Epithelial cell of esophagus (primary cell): ENCODE data around the gene LRRC17.

Source experiments
- DNase-seq: peaks from one replicate; pipeline ENCODE4 v3.0.0; 2010; ENCODE audit warnings: low read depth
- H3K4me3 ChIP-seq: 2 replicates; pipeline ENCODE4 v1.5.1; 2011; ENCODE audit warnings: mild to moderate bottlenecking, low read length, control low read depth
- CTCF ChIP-seq: IDR thresholded peaks from 2 replicates; pipeline ENCODE4 v1.5.1; 2011; ENCODE audit warnings: low read depth, mild to moderate bottlenecking, low read length, control low read depth, inconsistent platforms; ENCODE audit not compliant: insufficient read depth; ENCODE audit errors: missing control alignments

Gene LRRC17

DNA sequence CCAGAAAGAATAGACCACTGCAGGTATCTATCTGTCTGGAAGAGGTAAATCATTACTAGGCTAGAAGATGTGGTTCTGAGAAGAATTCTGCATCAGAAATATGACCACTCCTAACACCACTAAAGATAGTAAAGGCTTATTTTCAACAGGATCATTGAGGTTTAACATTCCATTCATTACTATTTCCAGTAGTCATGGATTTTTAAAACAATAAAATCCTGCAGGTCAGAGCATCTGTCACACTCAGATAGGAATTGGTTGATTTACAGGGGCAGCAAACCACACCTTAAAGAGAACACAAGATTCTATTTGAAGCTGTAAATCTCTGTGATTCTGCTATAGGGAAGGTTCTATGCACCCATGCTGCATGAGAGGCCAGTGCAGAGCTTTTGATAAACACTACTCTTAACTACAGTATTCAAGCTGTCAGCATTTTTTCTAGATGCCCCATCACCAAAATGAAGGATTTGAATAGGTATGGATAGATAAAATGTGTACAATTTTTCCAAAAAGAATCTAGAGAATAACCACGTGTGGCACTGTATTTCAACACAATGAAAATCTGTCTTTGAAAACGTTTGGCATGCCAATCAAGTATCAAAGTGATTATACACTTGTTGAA lies 14.6 kb downstream of the LRRC17 start:
- TF ChIP-seq CTCF: no peak
- DNase-seq: no peak
- no peak overlapping the region for H3K4me3 ChIP-seq

- no peak for TF ChIP-seq CTCF
- H3K4me3 ChIP-seq: no peak overlapping the region
- no peak for DNase-seq
These were observed 19.0 kb downstream of the LRRC17 start for GRCh38 chr7:102931757-102932156.

GRCh38 chr7:102933763-102934162 lies 21.0 kb downstream of the LRRC17 start:
- no peak overlapping the region for H3K4me3 ChIP-seq
- no peak for TF ChIP-seq CTCF
- DNase-seq: peak; percentile 88

DNA sequence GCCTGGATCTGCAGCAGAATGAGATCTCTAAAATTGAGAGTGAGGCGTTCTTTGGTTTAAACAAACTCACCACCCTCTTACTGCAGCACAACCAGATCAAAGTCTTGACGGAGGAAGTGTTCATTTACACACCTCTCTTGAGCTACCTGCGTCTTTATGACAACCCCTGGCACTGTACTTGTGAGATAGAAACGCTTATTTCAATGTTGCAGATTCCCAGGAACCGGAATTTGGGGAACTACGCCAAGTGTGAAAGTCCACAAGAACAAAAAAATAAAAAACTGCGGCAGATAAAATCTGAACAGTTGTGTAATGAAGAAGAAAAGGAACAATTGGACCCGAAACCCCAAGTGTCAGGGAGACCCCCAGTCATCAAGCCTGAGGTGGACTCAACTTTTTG lies 21.4 kb downstream of the LRRC17 start:
- TF ChIP-seq CTCF: no peak
- DNase-seq: no peak
- no peak overlapping the region for H3K4me3 ChIP-seq

DNA sequence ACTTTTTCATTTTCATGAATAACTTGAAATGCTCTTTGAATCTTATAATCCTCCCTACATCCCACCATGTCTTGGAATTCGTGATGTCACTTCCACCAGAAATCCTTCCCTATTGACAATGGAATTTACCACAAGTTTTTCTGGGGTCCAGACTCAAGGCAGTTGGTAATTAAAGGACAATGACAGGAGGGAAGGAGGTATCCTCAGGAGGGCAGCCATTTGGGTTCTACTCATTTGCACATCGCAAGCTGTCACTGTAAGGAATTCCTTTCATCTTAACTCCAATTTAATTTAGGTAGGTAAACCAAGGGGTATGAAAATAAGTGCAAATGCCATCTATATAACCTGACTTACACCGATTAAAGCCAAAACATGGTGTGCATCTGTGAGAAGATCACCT lies 21.9 kb downstream of the LRRC17 start:
- no peak overlapping the region for H3K4me3 ChIP-seq
- DNase-seq: no peak
- no peak for TF ChIP-seq CTCF

GRCh38 chr7:102935450-102936115 lies 22.8 kb downstream of the LRRC17 start:
- no peak overlapping the region for H3K4me3 ChIP-seq
- TF ChIP-seq CTCF: no peak
- DNase-seq: no peak

DNA sequence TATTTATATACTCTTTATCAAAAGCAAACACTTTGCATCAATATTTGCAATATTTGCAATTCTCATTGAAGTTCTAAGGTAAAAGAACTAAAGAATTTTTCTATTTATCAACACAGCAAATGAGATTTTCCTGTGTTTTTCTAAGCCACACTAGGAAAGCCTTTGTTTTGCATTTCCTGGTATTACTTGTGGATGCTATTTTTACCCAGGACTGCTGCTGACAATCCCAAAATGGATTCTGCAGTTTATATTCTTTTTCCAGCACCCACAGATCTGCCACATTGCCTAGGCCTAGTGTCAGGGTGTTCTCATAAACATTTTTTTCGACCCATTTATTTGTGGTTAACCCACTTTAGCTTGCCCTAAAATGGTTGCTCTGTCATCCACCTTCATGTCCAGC lies 25.9 kb downstream of the LRRC17 start:
- H3K4me3 ChIP-seq: no peak overlapping the region
- DNase-seq: no peak
- no peak for TF ChIP-seq CTCF
